Activated CD8-positive, alpha-beta T cell treated with anti-CD3 and anti-CD28 coated beads for 36 hours (primary cell): ENCODE results near the gene UNC5A. TPM values are rescaled to one million over a fixed set of nuclear protein-coding genes. Genes with fewer than 3 reads are reported as not detected.

Experiments
- ATAC-seq: fragments of 200-7000 bp; cut with Tn5 transposase; one replicate; pipeline ENCODE4 v1.10.0; 2021; ENCODE audit warnings: mild to moderate bottlenecking, moderate library complexity
- CTCF ChIA-PET: fragments of 350-600 bp; sonication (Branson Sonifier 250); formaldehyde crosslinking; loops from one replicate; lab custom pipeline; 2021; ENCODE audit warnings: antibody characterized with exemption; lab: Charles Lee
- POLR2A ChIA-PET: fragments of 350-600 bp; sonication (Branson Sonifier 250); formaldehyde crosslinking; loops from one replicate; lab custom pipeline; 2021; ENCODE audit warnings: antibody characterized with exemption; lab: Charles Lee
- DNase-seq: peaks from one replicate; pipeline ENCODE4 v3.0.0-alpha.2; 2020
- H3K27ac Mint-ChIP-seq: one replicate; pipeline ENCODE4 v1.8.0; 2021; ENCODE audit warnings: mild to moderate bottlenecking, mixed read lengths
- H3K27me3 Mint-ChIP-seq: one replicate; pipeline ENCODE4 v1.8.0; 2021; ENCODE audit warnings: mixed read lengths
- H3K36me3 Mint-ChIP-seq: one replicate; pipeline ENCODE4 v1.8.0; 2021; ENCODE audit warnings: low read depth, mixed read lengths
- H3K4me1 Mint-ChIP-seq: one replicate; pipeline ENCODE4 v1.8.0; 2021; ENCODE audit warnings: low read depth, mixed read lengths
- H3K4me3 Mint-ChIP-seq: one replicate; pipeline ENCODE4 v1.8.0; 2021; ENCODE audit warnings: mild to moderate bottlenecking, moderate library complexity, mixed read lengths
- H3K9me3 Mint-ChIP-seq: one replicate; pipeline ENCODE4 v1.8.0; 2021; ENCODE audit warnings: mixed read lengths
- intact Hi-C: fragments of 100-400 bp; cut with micrococcal nuclease; formaldehyde crosslinking; loops from one replicate; pipeline ENCODE4 v1.10.0; 2022
- total RNA-seq, 2 experiments: library from RNA; stranded (reverse); gene quantifications; one replicate each; pipeline ENCODE4 v1.2.3, GENCODE V29; 2021
- TF ChIP-seq, protein P1 (sequence below): fragments of 200-600 bp; IDR thresholded peaks from one replicate; pipeline ENCODE4 v1.8.0; 2022; ENCODE audit warnings: antibody characterized with exemption, mild to moderate bottlenecking

Gene UNC5A
- total RNA-seq, 2 experiments from 2014 or later, result not detected

DNA sequence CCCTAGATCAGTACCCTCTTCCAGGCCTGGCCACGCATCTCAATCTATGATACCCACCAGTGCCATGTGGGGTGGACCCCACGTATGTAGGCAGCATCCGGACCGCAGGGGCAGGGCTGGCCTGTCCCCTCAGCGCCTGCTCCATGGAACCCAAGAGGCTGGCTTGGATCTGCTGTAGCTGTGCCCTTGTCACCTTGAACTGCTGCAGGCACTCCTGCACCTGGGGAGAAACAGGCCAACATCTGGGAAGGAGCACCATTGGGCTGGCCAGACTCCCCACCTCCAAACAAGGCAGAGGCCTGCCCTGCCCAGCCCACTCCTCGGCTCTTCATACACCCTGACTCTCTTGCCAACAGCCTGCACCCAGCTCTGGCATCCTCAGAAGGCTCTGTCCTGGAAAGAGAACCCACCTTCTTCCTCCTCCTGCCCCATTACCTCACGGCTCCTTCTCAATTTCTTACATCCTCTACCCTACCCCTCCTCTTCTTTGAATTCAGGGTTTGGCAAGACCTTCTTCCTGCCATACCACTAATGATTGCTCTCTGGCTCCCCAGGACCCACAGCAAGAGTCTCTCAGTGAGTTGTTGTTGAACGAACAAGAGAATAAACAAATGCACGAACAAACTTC is 81.1 kb downstream of the UNC5A start:
- DNase-seq, result no peak
- Mint-ChIP-seq H3K27ac (no peak overlapping the region), H3K4me1 (no peaks in the 10 kb centered on the region), H3K27me3 (peaks cover 4% of the 10 kb centered on the region), H3K36me3 (no peaks in the 10 kb centered on the region), H3K4me3 (no peak overlapping the region), H3K9me3 (no peaks in the 10 kb centered on the region)
- ChIA-PET CTCF (interaction anchor here (1.5 kb wide), 1 partner anchor 231 kb away, joined by 3 read pairs; no protein-coding TSS in a partner anchor), POLR2A (interaction anchor here (1.0 kb wide), 1 partner anchor 9 kb away, joined by 3 read pairs; no protein-coding TSS in a partner anchor)
- TF ChIP-seq, protein P1, sequence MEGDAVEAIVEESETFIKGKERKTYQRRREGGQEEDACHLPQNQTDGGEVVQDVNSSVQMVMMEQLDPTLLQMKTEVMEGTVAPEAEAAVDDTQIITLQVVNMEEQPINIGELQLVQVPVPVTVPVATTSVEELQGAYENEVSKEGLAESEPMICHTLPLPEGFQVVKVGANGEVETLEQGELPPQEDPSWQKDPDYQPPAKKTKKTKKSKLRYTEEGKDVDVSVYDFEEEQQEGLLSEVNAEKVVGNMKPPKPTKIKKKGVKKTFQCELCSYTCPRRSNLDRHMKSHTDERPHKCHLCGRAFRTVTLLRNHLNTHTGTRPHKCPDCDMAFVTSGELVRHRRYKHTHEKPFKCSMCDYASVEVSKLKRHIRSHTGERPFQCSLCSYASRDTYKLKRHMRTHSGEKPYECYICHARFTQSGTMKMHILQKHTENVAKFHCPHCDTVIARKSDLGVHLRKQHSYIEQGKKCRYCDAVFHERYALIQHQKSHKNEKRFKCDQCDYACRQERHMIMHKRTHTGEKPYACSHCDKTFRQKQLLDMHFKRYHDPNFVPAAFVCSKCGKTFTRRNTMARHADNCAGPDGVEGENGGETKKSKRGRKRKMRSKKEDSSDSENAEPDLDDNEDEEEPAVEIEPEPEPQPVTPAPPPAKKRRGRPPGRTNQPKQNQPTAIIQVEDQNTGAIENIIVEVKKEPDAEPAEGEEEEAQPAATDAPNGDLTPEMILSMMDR, result no peak
- ATAC-seq, result no peak
- intact Hi-C loops, result no loop called here

DNA sequence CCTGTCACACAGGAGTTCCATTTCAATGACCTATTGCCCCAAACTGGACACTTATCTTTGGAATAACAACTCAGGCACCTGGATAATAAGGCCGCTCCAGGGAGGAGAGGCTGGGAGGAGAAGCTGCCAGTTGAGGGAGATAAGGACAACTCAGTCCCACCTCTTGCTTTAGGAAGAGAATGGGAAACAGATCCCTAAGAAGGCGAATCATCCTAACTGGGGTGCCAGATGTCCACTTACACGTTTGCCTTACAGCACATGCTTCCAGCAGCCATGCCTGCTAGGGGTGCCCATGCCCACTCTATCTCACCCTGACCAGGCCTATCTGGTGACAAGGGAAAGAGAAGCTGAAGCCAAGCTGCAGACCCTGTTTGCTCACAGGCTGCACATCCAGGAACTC is 82.3 kb downstream of the UNC5A start:
- no peaks in the 10 kb centered on the region for H3K4me1 Mint-ChIP-seq
- no peaks in the 10 kb centered on the region for H3K36me3 Mint-ChIP-seq
- CTCF ChIA-PET, result interaction anchor here (0.8 kb wide), 1 partner anchor 9 kb away, joined by 3 read pairs; no protein-coding TSS in a partner anchor
- TF ChIP-seq, protein P1, result no peak
- DNase-seq (no peak), ATAC-seq (no peak)
- intact Hi-C loops, result no loop called here
- POLR2A ChIA-PET, result interaction anchor here (0.8 kb wide), 1 partner anchor 46 kb away, joined by 3 read pairs; no protein-coding TSS in a partner anchor
- peaks cover 4% of the 10 kb centered on the region for H3K27me3 Mint-ChIP-seq
- no peak overlapping the region for H3K27ac Mint-ChIP-seq
- no peaks in the 10 kb centered on the region for H3K9me3 Mint-ChIP-seq
- no peak overlapping the region for H3K4me3 Mint-ChIP-seq

DNA sequence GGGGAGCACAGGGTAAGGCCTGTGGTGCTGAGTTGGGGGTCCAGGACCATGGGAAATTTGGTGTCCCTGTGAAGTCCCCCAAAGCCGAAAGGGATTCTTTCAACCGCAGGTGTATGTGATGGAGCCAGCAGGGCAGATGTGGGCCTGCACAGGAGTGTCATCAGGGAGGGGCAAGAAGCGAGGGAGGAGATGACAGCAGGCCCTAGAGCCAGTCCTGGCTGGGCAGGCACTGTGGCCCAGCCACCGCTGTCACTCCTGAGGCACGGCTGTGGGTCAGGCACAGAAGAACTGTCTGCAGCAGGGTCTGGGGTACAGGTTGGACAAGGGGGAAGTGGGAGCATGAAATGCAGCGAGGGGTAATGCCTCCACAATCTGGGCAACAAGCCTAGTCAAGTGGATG is 83.9 kb downstream of the UNC5A start:
- TF ChIP-seq, protein P1, result no peak
- H3K27ac Mint-ChIP-seq, result no peak overlapping the region
- intact Hi-C loops, result no loop called here
- H3K4me3 Mint-ChIP-seq, result no peak overlapping the region
- H3K9me3 Mint-ChIP-seq, result no peaks in the 10 kb centered on the region
- DNase-seq, result no peak
- peaks cover 4% of the 10 kb centered on the region for H3K27me3 Mint-ChIP-seq
- H3K4me1 Mint-ChIP-seq, result peaks cover 2% of the 10 kb centered on the region
- no peaks in the 10 kb centered on the region for H3K36me3 Mint-ChIP-seq
- no peak for ATAC-seq
- ChIA-PET POLR2A (no interaction called here), CTCF (no interaction called here)

- ChIA-PET POLR2A (no interaction called here), CTCF (interaction anchor here (1.6 kb wide), 1 partner anchor 235 kb away, joined by 5 read pairs; no protein-coding TSS in a partner anchor)
- DNase-seq (no peak), ATAC-seq (no peak)
- Mint-ChIP-seq H3K27ac (no peak overlapping the region), H3K36me3 (peaks cover 3% of the 10 kb centered on the region), H3K4me3 (no peak overlapping the region), H3K9me3 (no peaks in the 10 kb centered on the region), H3K4me1 (peaks cover 8% of the 10 kb centered on the region), H3K27me3 (peaks cover 2% of the 10 kb centered on the region)
- intact Hi-C loops, result no loop called here
- TF ChIP-seq, protein P1, result no peak
Measured at GRCh38 chr5:176895831-176896230, 85.5 kb downstream of the UNC5A start.

DNA sequence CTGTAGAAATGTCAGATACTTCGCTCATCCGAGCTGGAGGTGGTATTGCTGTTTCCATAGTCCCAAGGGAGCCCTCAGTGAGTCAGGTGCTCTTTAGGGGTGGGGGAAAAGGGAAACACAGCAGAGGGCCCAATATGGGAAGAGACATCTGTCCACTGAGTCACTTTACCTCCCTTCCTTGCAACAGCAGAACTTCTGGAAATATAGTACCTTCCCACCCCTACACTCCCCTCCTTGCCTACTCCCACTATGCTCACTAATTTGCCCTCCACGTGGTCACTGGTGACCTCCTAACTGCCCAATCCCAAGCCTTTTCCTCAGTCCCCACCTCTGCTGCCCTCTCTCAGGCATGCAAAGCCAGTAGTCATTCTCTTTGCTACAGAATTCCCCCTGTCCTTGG is 86.9 kb downstream of the UNC5A start:
- Mint-ChIP-seq H3K27me3 (peaks cover 2% of the 10 kb centered on the region), H3K36me3 (peaks cover 11% of the 10 kb centered on the region), H3K4me1 (peaks cover 19% of the 10 kb centered on the region), H3K9me3 (no peaks in the 10 kb centered on the region), H3K4me3 (no peak overlapping the region), H3K27ac (no peak overlapping the region)
- intact Hi-C loops, result no loop called here
- ATAC-seq (no peak), DNase-seq (no peak)
- TF ChIP-seq, protein P1, result no peak
- ChIA-PET POLR2A (interaction anchor here (1.2 kb wide), 1 partner anchor 38 kb away, joined by 3 read pairs; no protein-coding TSS in a partner anchor), CTCF (interaction anchor here (1.6 to 1.8 kb wide), 2 partner anchors 13 to 237 kb away, joined by 4 to 5 read pairs; no protein-coding TSS in a partner anchor)
